Esophagus muscularis mucosa (tissue), 4 donors: Measurements from ENCODE around the gene TECTA.

Experiments
- EP300 ChIP-seq: sonication (generic); formaldehyde crosslinking; IDR thresholded peaks from one replicate; pipeline ENCODE4 v1.6.1; 2017; ENCODE audit warnings: antibody characterized with exemption
- POLR2A ChIP-seq: fragments of 450-650 bp; IDR thresholded peaks from one replicate; pipeline ENCODE4 v1.6.1; 2017; ENCODE audit warnings: antibody characterized with exemption, moderate library complexity, mild to moderate bottlenecking, low read depth
- POLR2AphosphoS5 ChIP-seq, 2 donors: sonication (generic); formaldehyde crosslinking; IDR thresholded peaks; one replicate each; pipeline ENCODE4 v1.6.1; 2017; ENCODE audit warnings: antibody characterized with exemption in 2 of 2
- TF ChIP-seq, protein P1 (sequence below), 3 experiments: fragments of 200-600 bp in 2 of 3; fragments of 450-650 bp in 1 of 3; sonication (generic) in 2 of 3; IDR thresholded peaks; one replicate each; pipeline ENCODE4 v1.5.1; 2017 to 2019; ENCODE audit warnings: antibody characterized with exemption in 3 of 3, mild to moderate bottlenecking in 2 of 3, moderate library complexity in 1 of 3

DNA sequence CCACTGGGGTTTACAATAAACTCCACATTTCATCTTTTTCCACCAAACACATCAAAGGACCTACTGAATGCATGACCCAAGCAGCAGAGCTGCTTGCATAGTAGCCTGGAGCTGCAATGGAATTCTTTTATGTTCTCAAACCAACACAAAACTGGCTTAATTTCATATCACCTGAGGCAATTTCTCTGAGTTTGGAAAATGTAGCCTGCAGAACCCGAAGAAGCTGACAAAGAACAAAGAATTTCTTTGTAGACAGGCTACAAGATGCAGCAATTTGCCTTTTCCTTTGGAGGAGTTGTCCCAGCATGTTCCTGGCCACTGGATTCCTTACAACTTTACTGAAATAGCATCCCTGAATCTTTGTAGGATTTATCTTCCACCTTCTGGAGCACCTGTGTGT, 5.5 kb upstream of the TECTA start:
- TF ChIP-seq, protein P1, sequence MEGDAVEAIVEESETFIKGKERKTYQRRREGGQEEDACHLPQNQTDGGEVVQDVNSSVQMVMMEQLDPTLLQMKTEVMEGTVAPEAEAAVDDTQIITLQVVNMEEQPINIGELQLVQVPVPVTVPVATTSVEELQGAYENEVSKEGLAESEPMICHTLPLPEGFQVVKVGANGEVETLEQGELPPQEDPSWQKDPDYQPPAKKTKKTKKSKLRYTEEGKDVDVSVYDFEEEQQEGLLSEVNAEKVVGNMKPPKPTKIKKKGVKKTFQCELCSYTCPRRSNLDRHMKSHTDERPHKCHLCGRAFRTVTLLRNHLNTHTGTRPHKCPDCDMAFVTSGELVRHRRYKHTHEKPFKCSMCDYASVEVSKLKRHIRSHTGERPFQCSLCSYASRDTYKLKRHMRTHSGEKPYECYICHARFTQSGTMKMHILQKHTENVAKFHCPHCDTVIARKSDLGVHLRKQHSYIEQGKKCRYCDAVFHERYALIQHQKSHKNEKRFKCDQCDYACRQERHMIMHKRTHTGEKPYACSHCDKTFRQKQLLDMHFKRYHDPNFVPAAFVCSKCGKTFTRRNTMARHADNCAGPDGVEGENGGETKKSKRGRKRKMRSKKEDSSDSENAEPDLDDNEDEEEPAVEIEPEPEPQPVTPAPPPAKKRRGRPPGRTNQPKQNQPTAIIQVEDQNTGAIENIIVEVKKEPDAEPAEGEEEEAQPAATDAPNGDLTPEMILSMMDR (IDR thresholded peaks at IDR 0.05): no peak
- TF ChIP-seq POLR2A: no peak
- no peak for TF ChIP-seq EP300
- no peak for TF ChIP-seq POLR2AphosphoS5 (IDR thresholded peaks at IDR 0.05)
